ENCODE results near the gene NRG4.
"Not testable (repeated sequence)": the region's sequence is repeated elsewhere in the genome, so short reads cannot be mapped to it uniquely, and the experiment has no call there.

The NRG4 gene

GRCh38 chr15:76032046-76032445, 19.8 kb upstream of the NRG4 start:
- TF ChIP-seq, protein P1, sequence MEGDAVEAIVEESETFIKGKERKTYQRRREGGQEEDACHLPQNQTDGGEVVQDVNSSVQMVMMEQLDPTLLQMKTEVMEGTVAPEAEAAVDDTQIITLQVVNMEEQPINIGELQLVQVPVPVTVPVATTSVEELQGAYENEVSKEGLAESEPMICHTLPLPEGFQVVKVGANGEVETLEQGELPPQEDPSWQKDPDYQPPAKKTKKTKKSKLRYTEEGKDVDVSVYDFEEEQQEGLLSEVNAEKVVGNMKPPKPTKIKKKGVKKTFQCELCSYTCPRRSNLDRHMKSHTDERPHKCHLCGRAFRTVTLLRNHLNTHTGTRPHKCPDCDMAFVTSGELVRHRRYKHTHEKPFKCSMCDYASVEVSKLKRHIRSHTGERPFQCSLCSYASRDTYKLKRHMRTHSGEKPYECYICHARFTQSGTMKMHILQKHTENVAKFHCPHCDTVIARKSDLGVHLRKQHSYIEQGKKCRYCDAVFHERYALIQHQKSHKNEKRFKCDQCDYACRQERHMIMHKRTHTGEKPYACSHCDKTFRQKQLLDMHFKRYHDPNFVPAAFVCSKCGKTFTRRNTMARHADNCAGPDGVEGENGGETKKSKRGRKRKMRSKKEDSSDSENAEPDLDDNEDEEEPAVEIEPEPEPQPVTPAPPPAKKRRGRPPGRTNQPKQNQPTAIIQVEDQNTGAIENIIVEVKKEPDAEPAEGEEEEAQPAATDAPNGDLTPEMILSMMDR (conservative IDR thresholded peaks at IDR 0.05; ENCODE audit: low read length), result no peak
- no peak for DNase-seq (ENCODE audit: low read depth)
- no peak overlapping the region for H3K4me3 ChIP-seq (ENCODE audit: low read length)

- H3K4me3 ChIP-seq (ENCODE audit: low read length), result no peak overlapping the region
- DNase-seq (ENCODE audit: low read depth), result no peak
- TF ChIP-seq, protein P1 (conservative IDR thresholded peaks at IDR 0.05; ENCODE audit: low read length), result no peak
Measured at GRCh38 chr15:76024021-76024768, 12.0 kb upstream of the NRG4 start.

- DNase-seq (ENCODE audit: low read depth); H3K4me3 ChIP-seq (ENCODE audit: low read length): not testable (repeated sequence)
Measured at GRCh38 chr15:76013470-76013869, 1.2 kb upstream of the NRG4 start.

DNA sequence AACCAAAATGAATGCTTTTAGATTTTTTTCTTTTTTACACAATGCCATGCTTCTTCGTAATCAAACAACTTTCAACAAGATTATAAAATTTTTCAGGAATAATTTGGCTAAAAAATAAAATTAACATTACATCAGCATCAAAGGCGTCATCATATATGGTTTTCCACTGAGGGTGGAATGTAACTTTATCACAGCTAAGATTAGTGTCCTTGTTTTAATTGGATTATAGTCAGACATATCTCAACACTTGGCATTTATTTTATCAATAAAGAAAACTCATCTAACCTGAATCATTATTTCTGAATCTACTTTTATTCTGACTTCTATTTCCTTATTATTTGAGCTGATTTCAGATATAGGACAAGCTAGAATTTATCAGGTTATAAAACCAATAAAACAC, 1.6 kb downstream of the NRG4 start:
- DNase-seq (ENCODE audit: low read depth), result no peak
- H3K4me3 ChIP-seq (ENCODE audit: low read length), result no peak overlapping the region
- TF ChIP-seq, protein P1 (conservative IDR thresholded peaks at IDR 0.05; ENCODE audit: low read length), result no peak

GRCh38 chr15:76006136-76006778, 6.0 kb downstream of the NRG4 start:
- peak; percentile 60 for DNase-seq (ENCODE audit: low read depth)
- TF ChIP-seq, protein P1 (conservative IDR thresholded peaks at IDR 0.05; ENCODE audit: low read length), result no peak
- H3K4me3 ChIP-seq (ENCODE audit: low read length), result no peak overlapping the region

- TF ChIP-seq, protein P1 (conservative IDR thresholded peaks at IDR 0.05; ENCODE audit: low read length), result no peak
- no peak overlapping the region for H3K4me3 ChIP-seq (ENCODE audit: low read length)
- DNase-seq (ENCODE audit: low read depth), result no peak
Measured at GRCh38 chr15:76003364-76003763, 8.9 kb downstream of the NRG4 start.

DNA sequence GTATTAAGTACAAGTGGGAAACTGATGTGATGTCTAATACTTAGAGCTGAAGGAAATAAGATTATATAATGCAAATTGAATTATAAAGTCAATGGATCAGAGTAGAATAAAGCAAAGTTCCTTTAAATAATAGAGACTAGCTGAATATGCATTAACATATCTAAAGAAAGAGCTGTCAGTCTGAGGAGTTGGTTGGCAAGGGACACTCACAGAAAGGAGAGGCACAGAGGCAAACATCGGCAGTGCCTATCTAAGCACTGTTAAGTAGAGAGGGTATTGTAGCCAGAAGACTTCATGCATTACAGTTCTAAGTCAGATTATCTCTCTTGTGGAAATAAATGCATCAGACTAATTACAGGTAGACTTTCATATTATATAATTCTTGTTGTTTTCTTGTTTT, 16.6 kb downstream of the NRG4 start:
- no peak overlapping the region for H3K4me3 ChIP-seq (ENCODE audit: low read length)
- TF ChIP-seq, protein P1 (conservative IDR thresholded peaks at IDR 0.05; ENCODE audit: low read length), result no peak
- DNase-seq (ENCODE audit: low read depth), result no peak
